Erythroblast (primary cell): ENCODE data around the gene PIEZO2.

Source experiments
- GATA1 ChIP-seq: IDR thresholded peaks from 2 replicates; pipeline ENCODE4 v1.6.1; 2011; ENCODE audit warnings: low read depth, mild to moderate bottlenecking, control low read depth, low read length, moderate library complexity
- POLR2A ChIP-seq: IDR thresholded peaks from 2 replicates; pipeline ENCODE4 v1.6.1; 2011; ENCODE audit warnings: mild to moderate bottlenecking, low read length

DNA sequence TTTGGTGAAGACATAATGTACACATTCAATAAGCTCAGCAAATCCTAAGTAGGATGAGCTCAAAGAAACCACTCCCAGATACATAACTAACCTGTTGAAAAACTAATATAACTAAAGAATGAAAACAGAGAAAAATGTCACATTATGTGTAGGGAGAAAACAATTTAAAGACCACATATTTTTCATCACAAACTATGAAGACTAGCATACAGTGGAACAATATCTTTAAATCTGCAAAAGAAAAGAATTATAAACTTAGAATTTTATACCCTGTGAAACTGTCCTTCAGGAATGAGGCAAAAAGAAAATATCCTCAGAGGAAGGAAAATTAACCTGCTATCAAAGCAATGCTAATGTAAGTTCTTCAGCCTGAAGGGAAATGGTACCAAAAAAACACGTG lies 151.5 kb downstream of the PIEZO2 start:
- TF ChIP-seq GATA1, result no peak
- TF ChIP-seq POLR2A, result no peak
